HFFc6 (cell line): ENCODE results near the gene MPO. TPM values are rescaled to one million over a fixed set of nuclear protein-coding genes. Genes with fewer than 3 reads are reported as not detected.
A peak's percentile ranks its signal among the peaks of the same experiment; 100 is the strongest.

Experiments used
- DNase-seq: peaks from one replicate; pipeline ENCODE4 v3.0.0-alpha.2; 2018
- H3K27ac Mint-ChIP-seq: 2 replicates; pipeline ENCODE4 v1.8.0; 2020; ENCODE audit warnings: mild to moderate bottlenecking, mixed read lengths
- H3K27me3 Mint-ChIP-seq: 2 replicates; pipeline ENCODE4 v1.8.0; 2021; ENCODE audit warnings: mild to moderate bottlenecking, moderate library complexity, mixed read lengths; ENCODE audit not compliant: insufficient read depth
- H3K36me3 Mint-ChIP-seq: 2 replicates; pipeline ENCODE4 v1.8.0; 2021; ENCODE audit warnings: low read depth, mixed read lengths
- H3K4me1 Mint-ChIP-seq: 2 replicates; pipeline ENCODE4 v1.8.0; 2020; ENCODE audit warnings: low read depth, mixed read lengths
- H3K4me3 Mint-ChIP-seq: 2 replicates; pipeline ENCODE4 v1.8.0; 2020; ENCODE audit warnings: mild to moderate bottlenecking, moderate library complexity, mixed read lengths
- H3K9me3 Mint-ChIP-seq: 2 replicates; pipeline ENCODE4 v1.8.0; 2020; ENCODE audit warnings: mild to moderate bottlenecking, mixed read lengths
- total RNA-seq, 6 experiments: library from RNA; stranded (reverse); fragmentation: NEBNext Ultra II Directional; extraction: Animal tissue kit (Norgen Biotek cat#: 25700); gene quantifications; 2 replicates in 1 of 6; 3 replicates in 5 of 6; pipeline ENCODE4 v1.2.3, GENCODE V29; 2021
- TF ChIP-seq, protein P1 (sequence below): fragments of 200-600 bp; sonication (generic); IDR thresholded peaks from 2 replicates; pipeline ENCODE4 v1.5.0; 2021; ENCODE audit warnings: antibody characterized with exemption, mild to moderate bottlenecking

Gene MPO
- total RNA-seq, 6 experiments from 2014 or later: not detected

DNA sequence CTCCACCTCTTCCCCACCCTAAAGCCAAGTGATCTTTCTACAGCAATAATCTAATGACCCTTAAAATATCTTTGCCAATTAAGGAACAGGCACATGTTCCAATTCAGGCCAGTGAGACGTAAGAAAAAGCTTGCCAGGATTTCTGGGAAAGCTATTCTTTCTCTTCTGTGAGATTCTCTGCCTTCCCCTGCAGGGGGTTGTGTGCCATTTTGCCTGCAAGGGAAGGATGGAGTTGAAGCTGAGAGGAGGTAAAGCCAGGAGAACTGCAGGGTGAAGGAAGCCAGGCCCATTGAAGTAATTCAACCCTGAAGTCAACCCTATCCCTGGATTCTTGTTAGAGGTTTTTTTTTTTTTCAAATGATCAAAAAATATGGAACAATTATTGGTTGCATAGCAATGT lies 51.4 kb downstream of the MPO start:
- Mint-ChIP-seq H3K9me3 (no peaks in the 10 kb centered on the region), H3K4me1 (peaks cover 32% of the 10 kb centered on the region), H3K4me3 (no peak overlapping the region), H3K27ac (no peak overlapping the region), H3K27me3 (0 out of 2 replicates have a peak, but pooled peaks cover 1% of the 10 kb centered on the region), H3K36me3 (no peaks in the 10 kb centered on the region)
- no peak for DNase-seq
- TF ChIP-seq, protein P1, sequence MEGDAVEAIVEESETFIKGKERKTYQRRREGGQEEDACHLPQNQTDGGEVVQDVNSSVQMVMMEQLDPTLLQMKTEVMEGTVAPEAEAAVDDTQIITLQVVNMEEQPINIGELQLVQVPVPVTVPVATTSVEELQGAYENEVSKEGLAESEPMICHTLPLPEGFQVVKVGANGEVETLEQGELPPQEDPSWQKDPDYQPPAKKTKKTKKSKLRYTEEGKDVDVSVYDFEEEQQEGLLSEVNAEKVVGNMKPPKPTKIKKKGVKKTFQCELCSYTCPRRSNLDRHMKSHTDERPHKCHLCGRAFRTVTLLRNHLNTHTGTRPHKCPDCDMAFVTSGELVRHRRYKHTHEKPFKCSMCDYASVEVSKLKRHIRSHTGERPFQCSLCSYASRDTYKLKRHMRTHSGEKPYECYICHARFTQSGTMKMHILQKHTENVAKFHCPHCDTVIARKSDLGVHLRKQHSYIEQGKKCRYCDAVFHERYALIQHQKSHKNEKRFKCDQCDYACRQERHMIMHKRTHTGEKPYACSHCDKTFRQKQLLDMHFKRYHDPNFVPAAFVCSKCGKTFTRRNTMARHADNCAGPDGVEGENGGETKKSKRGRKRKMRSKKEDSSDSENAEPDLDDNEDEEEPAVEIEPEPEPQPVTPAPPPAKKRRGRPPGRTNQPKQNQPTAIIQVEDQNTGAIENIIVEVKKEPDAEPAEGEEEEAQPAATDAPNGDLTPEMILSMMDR: no peak

DNA sequence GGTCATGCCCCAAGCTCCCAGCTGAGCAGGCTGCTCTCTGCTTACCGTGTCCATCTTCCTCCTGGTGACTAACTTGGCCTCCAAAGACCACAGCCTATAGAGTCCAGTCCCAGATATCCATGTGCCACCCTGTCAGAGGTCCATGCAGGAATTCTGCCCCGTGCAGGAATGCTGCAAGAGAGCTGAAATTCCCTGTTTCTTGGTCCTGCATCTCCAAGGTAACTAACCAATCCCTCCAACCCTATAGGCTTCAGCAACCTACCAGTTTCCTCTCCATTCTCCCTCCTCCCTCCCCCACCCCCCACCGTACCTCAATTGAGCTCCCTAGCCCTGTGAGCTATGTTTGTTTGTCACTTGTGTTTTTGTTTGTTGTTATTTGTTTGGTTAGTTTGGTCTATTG lies 52.1 kb downstream of the MPO start:
- Mint-ChIP-seq H3K36me3 (no peaks in the 10 kb centered on the region), H3K4me1 (peaks cover 39% of the 10 kb centered on the region), H3K27me3 (no peaks in the 10 kb centered on the region), H3K9me3 (no peaks in the 10 kb centered on the region), H3K4me3 (no peak overlapping the region), H3K27ac (no peak overlapping the region)
- no peak for DNase-seq
- TF ChIP-seq, protein P1: no peak

DNA sequence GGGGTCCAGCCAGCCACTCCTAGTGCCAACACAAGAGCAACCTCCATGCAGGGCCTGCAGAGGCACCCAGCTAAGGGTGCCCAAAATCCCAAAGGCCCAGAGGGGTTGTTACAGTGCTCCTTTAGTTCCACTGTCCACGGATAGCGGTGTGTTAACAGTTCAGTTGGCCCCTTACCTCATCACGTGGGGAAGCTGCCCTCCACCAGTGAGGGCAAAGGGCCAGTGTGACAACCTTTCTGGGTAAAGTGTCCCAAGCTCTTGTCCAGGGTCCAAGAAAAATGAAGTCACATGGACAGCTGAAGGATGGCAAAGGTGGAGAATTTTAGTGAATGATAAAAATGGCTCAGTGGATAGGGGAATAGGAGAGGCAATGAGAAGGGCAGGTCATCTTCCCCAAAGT lies 53.0 kb downstream of the MPO start:
- H3K27ac Mint-ChIP-seq: no peak overlapping the region
- no peak overlapping the region for H3K4me3 Mint-ChIP-seq
- no peaks in the 10 kb centered on the region for H3K27me3 Mint-ChIP-seq
- DNase-seq: no peak
- TF ChIP-seq, protein P1: no peak
- no peaks in the 10 kb centered on the region for H3K36me3 Mint-ChIP-seq
- peaks cover 40% of the 10 kb centered on the region for H3K4me1 Mint-ChIP-seq
- no peaks in the 10 kb centered on the region for H3K9me3 Mint-ChIP-seq

DNA sequence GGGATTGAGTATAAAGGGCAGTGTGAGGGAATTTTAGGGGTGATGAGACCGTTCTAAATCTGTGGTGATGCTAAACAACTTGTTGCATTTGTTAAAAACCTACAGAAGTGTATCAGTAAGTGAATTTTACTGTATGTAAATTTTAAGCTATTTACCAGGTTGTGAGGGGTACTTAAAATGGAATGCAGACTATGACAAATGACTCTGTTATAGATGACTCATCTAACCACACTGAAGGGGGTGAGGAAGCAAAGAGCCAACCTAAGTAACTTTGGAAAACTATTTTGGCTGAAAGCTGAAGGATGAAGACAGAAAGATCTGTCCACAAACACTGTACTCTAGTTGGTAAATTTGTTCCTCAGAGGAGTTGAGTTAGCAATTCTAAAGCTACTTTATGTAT lies 56.4 kb downstream of the MPO start:
- Mint-ChIP-seq H3K27me3 (no peaks in the 10 kb centered on the region), H3K36me3 (no peaks in the 10 kb centered on the region), H3K4me1 (peaks cover 26% of the 10 kb centered on the region), H3K9me3 (no peaks in the 10 kb centered on the region), H3K27ac (peak overlapping the region; percentile 82), H3K4me3 (peak overlapping the region; percentile 68)
- DNase-seq: peak; percentile 73
- TF ChIP-seq, protein P1: no peak

Other genes starting within 250 kb of the MPO start
- 10 to 100 TPM; 31.8 to 38.9 (median 35.5) TPM for gene DYNLL2, start 197.5 kb downstream of the MPO start, total RNA-seq
- not detected for gene OR4D1, start 132.6 kb downstream of the MPO start, total RNA-seq
- not detected for gene OR4D2, start 114.0 kb downstream of the MPO start, total RNA-seq
- gene EPX, start 88.2 kb downstream of the MPO start, total RNA-seq: not detected
- gene MKS1, start 61.7 kb downstream of the MPO start, total RNA-seq: 10 to 100 TPM in 1 of 6 experiments, 1 to 10 TPM in 5; 8.3 to 10.4 (median 8.9) TPM
- not detected for gene LPO, start 42.4 kb downstream of the MPO start, total RNA-seq
- gene TSPOAP1, start 47.9 kb upstream of the MPO start, total RNA-seq: 1 to 10 TPM in 4 of 6 experiments, under 1 TPM in 2; 0.50 to 1.8 (median 1.3) TPM
- gene SUPT4H1, start 71.3 kb upstream of the MPO start, total RNA-seq: 100 to 1,000 TPM in 4 of 6 experiments, 10 to 100 TPM in 2; 95.6 to 110 (median 105) TPM
- not detected for gene RNF43, start 136.6 kb upstream of the MPO start, total RNA-seq
- gene HSF5, start 207.5 kb upstream of the MPO start, total RNA-seq: not detected
- gene MTMR4, start 233.7 kb upstream of the MPO start, total RNA-seq: 10 to 100 TPM; 25.3 to 32.2 (median 28.2) TPM